Measurements from ENCODE around the gene GNPTG. TPM values are rescaled to one million over a fixed set of nuclear protein-coding genes. Genes with fewer than 3 reads are reported as not detected.

GNPTG gene
- total and polyA plus RNA-seq, 2 of the 8 experiments (the other 6 are each of a cell fraction or from before 2014, with no cell fraction given) = 26.2 to 51.2 TPM

DNA sequence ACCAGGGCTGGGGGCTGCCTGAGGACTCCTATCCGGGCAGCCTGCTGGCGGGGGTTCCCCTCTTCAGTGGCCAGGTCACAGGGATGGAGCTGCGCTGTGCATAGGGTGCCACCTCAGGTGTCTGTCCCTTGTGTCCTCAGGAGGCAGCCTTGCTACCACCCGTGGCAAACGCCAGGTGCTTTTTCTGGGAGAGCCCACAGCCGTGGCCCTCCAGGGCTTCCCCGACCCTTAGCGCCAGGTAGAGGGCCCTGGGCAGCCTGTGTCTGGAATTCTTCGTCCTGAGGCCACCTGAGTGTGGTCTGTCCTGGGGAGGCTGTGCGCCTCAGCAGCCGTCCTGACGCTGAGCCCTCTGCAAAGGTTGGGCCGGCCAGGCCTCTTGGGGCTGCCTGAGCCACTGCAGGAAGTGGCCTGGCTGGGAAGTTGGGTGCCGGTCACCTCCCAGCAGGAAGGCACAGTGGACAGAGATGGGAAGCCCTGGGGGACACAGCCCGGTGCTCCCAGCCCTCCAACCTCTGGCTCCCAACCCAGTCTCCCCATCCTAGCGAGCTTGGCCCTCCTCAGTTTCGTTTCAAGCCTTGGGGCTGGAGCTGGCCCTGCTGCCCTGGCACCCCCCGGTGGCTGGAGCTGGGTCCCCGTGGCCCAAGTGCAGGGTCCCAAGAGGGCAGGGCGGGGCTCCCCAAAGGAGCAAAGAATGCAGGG lies 25.9 kb upstream of the GNPTG start:
- H2AFZ ChIP-seq (ENCODE audit: low read length) = no peak overlapping the region
- ChIA-PET CTCF (ENCODE audit: partially characterized antibody) (interaction anchor here (0.5 to 2.1 kb wide), 11 partner anchors 8 to 691 kb away, joined by 3 to 6 read pairs (median 4); partner anchors contain the start of gene PERCC1), POLR2A (ENCODE audit: partially characterized antibody) (interaction anchor here (0.6 to 6.5 kb wide), 10 partner anchors 9 to 276 kb away, joined by 3 to 106 read pairs (median 3); partner anchors contain the start of gene UBE2I)
- no peaks in the 10 kb centered on the region for H3K27me3 ChIP-seq (replicated peaks in 1 of 4; ENCODE audit: control insufficient read depth in 3 of 4, extremely low read depth in 1 of 4, insufficient read depth in 3 of 4, low read length in 3 of 4)
- 0 out of 2 replicates have a peak overlapping the region, but pooled peaks have one; percentile 5 for H3K27ac ChIP-seq (ENCODE audit: low read depth, low read length)
- no peak overlapping the region for H2BK120ac ChIP-seq (replicated peaks; ENCODE audit: low read depth, low read length)
- 0 out of 2 replicates have a peak overlapping the region, but pooled peaks have one; percentile 6 for H2AK5ac ChIP-seq (ENCODE audit: low read depth, low read length)
- H2BK5ac ChIP-seq (ENCODE audit: low read depth, low read length) = no peak overlapping the region
- no peaks in the 10 kb centered on the region for H3K23me2 ChIP-seq (ENCODE audit: low read depth, low read length)
- H3K36me3 ChIP-seq (ENCODE audit: control insufficient read depth in 2 of 4, insufficient read depth in 4 of 4, low read length in 3 of 4) = peaks cover 9 to 29% (median 19%) of the 10 kb centered on the region in 4 experiments
- WGBS, 2 experiments (ENCODE audit: extremely low coverage in 1 of 2, insufficient coverage in 1 of 2, insufficient read length in 1 of 2, insufficient replicate concordance in 2 of 2, low coverage in 1 of 2, low lambda C conversion rate in 2 of 2, missing lambda C conversion rate in 1 of 2) = 81% methylated on average over 18 of the region's 20 CpGs; no CpG with 5 or more reads in 1 of the 2 experiments
- H2BK20ac ChIP-seq (ENCODE audit: low read length) = no peak overlapping the region
- H3K79me2 ChIP-seq (ENCODE audit: control insufficient read depth in 1 of 2, insufficient read depth in 2 of 2, low read length in 2 of 2) = no peaks in the 10 kb centered on the region; a peak in 1 of 4 replicates
- H3K56ac ChIP-seq (replicated peaks; ENCODE audit: insufficient read length, low read depth, low read length) = no peak overlapping the region
- H3K18ac ChIP-seq (ENCODE audit: extremely low read depth, low read length) = no peak overlapping the region
- H3K4ac ChIP-seq (replicated peaks; ENCODE audit: insufficient read length, low read depth, low read length) = no peak overlapping the region
- no peak overlapping the region for H2BK12ac ChIP-seq (ENCODE audit: low read depth, low read length)
- no peak overlapping the region for H3K4me2 ChIP-seq (ENCODE audit: insufficient read depth in 1 of 2, low read depth in 2 of 2, low read length in 2 of 2)
- H4K8ac ChIP-seq (ENCODE audit: extremely low read depth, insufficient read depth, low read length) = peak overlapping the region; percentile 51
- no peak overlapping the region for H4K91ac ChIP-seq (replicated peaks; ENCODE audit: insufficient read length, low read length)
- no peak overlapping the region for H3K9ac ChIP-seq (replicated peaks in 1 of 4; ENCODE audit: extremely low read depth in 1 of 4, low read depth in 3 of 4, low read length in 3 of 4)
- H3K9me3 ChIP-seq (ENCODE audit: insufficient read depth in 2 of 2, low read depth in 1 of 2, low read length in 1 of 2) = peaks cover 5 to 8% of the 10 kb centered on the region in 2 experiments; a peak in 2 of 4 replicates
- H3K4me1 ChIP-seq (replicated peaks in 1 of 4; ENCODE audit: control insufficient read depth in 3 of 4, insufficient read depth in 4 of 4, low read length in 3 of 4) = no peaks in the 10 kb centered on the region; a peak in 2 of 7 replicates
- H3K14ac ChIP-seq (ENCODE audit: insufficient read length) = no peak overlapping the region
- no peak overlapping the region for H3K23ac ChIP-seq (ENCODE audit: insufficient read length)
- FAIRE-seq (no peak), DNase-seq (ENCODE audit: low read depth in 1 of 2, low spot score in 2 of 2) (no peak)
- no peak overlapping the region for H4K5ac ChIP-seq (ENCODE audit: insufficient read length, low read depth, low read length)
- TF ChIP-seq POLR2AphosphoS5 (IDR thresholded peaks at IDR 0.05; ENCODE audit: low read depth, low read length) (0 out of 2 replicates have a peak, but pooled peaks have one; percentile 40), SP1 (IDR thresholded peaks at IDR 0.05; ENCODE audit: low read depth, low read length) (no peak), NRF1 (IDR thresholded peaks at IDR 0.05; ENCODE audit: low read depth, low read length) (no peak), ZNF274 (IDR thresholded peaks at IDR 0.05; ENCODE audit: borderline replicate concordance, extremely low read depth, low read length) (no peak), CTCF (IDR thresholded peaks at IDR 0.05; ENCODE audit: control extremely low read depth in 1 of 3, insufficient read depth in 1 of 3, low read depth in 1 of 3, low read length in 3 of 3) (no peak), CBX5 (IDR thresholded peaks at IDR 0.05; ENCODE audit: low read depth, low read length) (no peak), SAP30 (IDR thresholded peaks at IDR 0.05; ENCODE audit: insufficient read depth, insufficient replicate concordance, low read length) (no peak), CEBPB (IDR thresholded peaks at IDR 0.05; ENCODE audit: low read depth, low read length) (no peak), POLR2A (IDR thresholded peaks at IDR 0.05; ENCODE audit: control extremely low read depth in 1 of 2, low read depth in 2 of 2, low read length in 2 of 2) (peak in 1 of 2 experiments; percentile 31; a peak in 1 of 3 replicates)
- no peak overlapping the region for H2BK15ac ChIP-seq (ENCODE audit: low read length)
- H4K20me1 ChIP-seq (replicated peaks in 1 of 2; ENCODE audit: control insufficient read depth in 1 of 2, insufficient read depth in 2 of 2, low read length in 2 of 2) = peaks cover 8 to 12% of the 10 kb centered on the region in 2 experiments
- no peaks in the 10 kb centered on the region; the same call in 1 of the 2 replicates for H3K79me1 ChIP-seq (ENCODE audit: low read depth, low read length)
- H3K4me3 ChIP-seq (ENCODE audit: extremely low read depth in 1 of 4, insufficient read depth in 2 of 4, low read depth in 3 of 4, low read length in 4 of 4) = no peak overlapping the region
